ENCODE results near the gene CBFA2T2. TPM values are rescaled to one million over a fixed set of nuclear protein-coding genes. Genes with fewer than 3 reads are reported as not detected.

CBFA2T2 gene
- total RNA-seq, 1 donor from 2014 or later: 84.1 TPM

- H3K36me3 Mint-ChIP-seq (ENCODE audit: unreplicated experiment): peaks cover 13% of the 10 kb centered on the region
- peaks cover 12% of the 10 kb centered on the region for H3K4me1 Mint-ChIP-seq (ENCODE audit: low read depth, unreplicated experiment)
- H3K4me3 Mint-ChIP-seq (ENCODE audit: unreplicated experiment): no peak overlapping the region
- peaks cover 4% of the 10 kb centered on the region for H3K9me3 Mint-ChIP-seq (ENCODE audit: unreplicated experiment)
- H3K27me3 Mint-ChIP-seq (ENCODE audit: unreplicated experiment): peaks cover 4% of the 10 kb centered on the region
- no peak for DNase-seq
- H3K27ac Mint-ChIP-seq (ENCODE audit: unreplicated experiment): peak overlapping the region; percentile 57
- no peak for TF ChIP-seq CTCF (IDR thresholded peaks at IDR 0.05; ENCODE audit: partially characterized antibody, unreplicated experiment)
Measured at GRCh38 chr20:33541074-33541473, 51.2 kb downstream of the CBFA2T2 start.

GRCh38 chr20:33541797-33542196, 51.9 kb downstream of the CBFA2T2 start:
- no peak for TF ChIP-seq CTCF (IDR thresholded peaks at IDR 0.05; ENCODE audit: partially characterized antibody, unreplicated experiment)
- Mint-ChIP-seq H3K27me3 (ENCODE audit: unreplicated experiment) (peaks cover 4% of the 10 kb centered on the region), H3K9me3 (ENCODE audit: unreplicated experiment) (peaks cover 4% of the 10 kb centered on the region), H3K4me3 (ENCODE audit: unreplicated experiment) (no peak overlapping the region), H3K27ac (ENCODE audit: unreplicated experiment) (no peak overlapping the region), H3K36me3 (ENCODE audit: unreplicated experiment) (peaks cover 11% of the 10 kb centered on the region), H3K4me1 (ENCODE audit: low read depth, unreplicated experiment) (peaks cover 12% of the 10 kb centered on the region)
- DNase-seq: no peak

- H3K36me3 Mint-ChIP-seq (ENCODE audit: unreplicated experiment): no peaks in the 10 kb centered on the region
- peaks cover 2% of the 10 kb centered on the region for H3K27me3 Mint-ChIP-seq (ENCODE audit: unreplicated experiment)
- TF ChIP-seq CTCF (IDR thresholded peaks at IDR 0.05; ENCODE audit: partially characterized antibody, unreplicated experiment): no peak
- H3K9me3 Mint-ChIP-seq (ENCODE audit: unreplicated experiment): peaks cover 7% of the 10 kb centered on the region
- no peak overlapping the region for H3K27ac Mint-ChIP-seq (ENCODE audit: unreplicated experiment)
- peaks cover 18% of the 10 kb centered on the region for H3K4me1 Mint-ChIP-seq (ENCODE audit: low read depth, unreplicated experiment)
- no peak for DNase-seq
- no peak overlapping the region for H3K4me3 Mint-ChIP-seq (ENCODE audit: unreplicated experiment)
Measured at GRCh38 chr20:33545763-33546162, 55.9 kb downstream of the CBFA2T2 start.

- peak overlapping the region; percentile 30 for H3K27ac Mint-ChIP-seq (ENCODE audit: unreplicated experiment)
- H3K9me3 Mint-ChIP-seq (ENCODE audit: unreplicated experiment): peaks cover 7% of the 10 kb centered on the region
- DNase-seq: no peak
- H3K4me1 Mint-ChIP-seq (ENCODE audit: low read depth, unreplicated experiment): peaks cover 19% of the 10 kb centered on the region
- H3K27me3 Mint-ChIP-seq (ENCODE audit: unreplicated experiment): no peaks in the 10 kb centered on the region
- TF ChIP-seq CTCF (IDR thresholded peaks at IDR 0.05; ENCODE audit: partially characterized antibody, unreplicated experiment): no peak
- no peaks in the 10 kb centered on the region for H3K36me3 Mint-ChIP-seq (ENCODE audit: unreplicated experiment)
- no peak overlapping the region for H3K4me3 Mint-ChIP-seq (ENCODE audit: unreplicated experiment)
Measured at GRCh38 chr20:33549229-33549999, 59.5 kb downstream of the CBFA2T2 start.

GRCh38 chr20:33551778-33552177, 61.9 kb downstream of the CBFA2T2 start:
- Mint-ChIP-seq H3K27ac (ENCODE audit: unreplicated experiment) (peak overlapping the region; percentile 41), H3K9me3 (ENCODE audit: unreplicated experiment) (peaks cover 7% of the 10 kb centered on the region)

More at GRCh38 chr20:33551778-33552177, 61.9 kb downstream of the CBFA2T2 start:
- Mint-ChIP-seq H3K4me3 (ENCODE audit: unreplicated experiment) (no peak overlapping the region), H3K36me3 (ENCODE audit: unreplicated experiment) (no peaks in the 10 kb centered on the region), H3K4me1 (ENCODE audit: low read depth, unreplicated experiment) (peaks cover 19% of the 10 kb centered on the region), H3K27me3 (ENCODE audit: unreplicated experiment) (no peaks in the 10 kb centered on the region)
- no peak for TF ChIP-seq CTCF (IDR thresholded peaks at IDR 0.05; ENCODE audit: partially characterized antibody, unreplicated experiment)
- DNase-seq: no peak
